ENCODE results near the gene ASCC1. TPM values are rescaled to one million over a fixed set of nuclear protein-coding genes. Genes with fewer than 3 reads are reported as not detected.

Gene ASCC1
- polyA plus RNA-seq, 2 of the 4 experiments (the other 2 are of a cell fraction), result 56.5 to 82.3 TPM

DNA sequence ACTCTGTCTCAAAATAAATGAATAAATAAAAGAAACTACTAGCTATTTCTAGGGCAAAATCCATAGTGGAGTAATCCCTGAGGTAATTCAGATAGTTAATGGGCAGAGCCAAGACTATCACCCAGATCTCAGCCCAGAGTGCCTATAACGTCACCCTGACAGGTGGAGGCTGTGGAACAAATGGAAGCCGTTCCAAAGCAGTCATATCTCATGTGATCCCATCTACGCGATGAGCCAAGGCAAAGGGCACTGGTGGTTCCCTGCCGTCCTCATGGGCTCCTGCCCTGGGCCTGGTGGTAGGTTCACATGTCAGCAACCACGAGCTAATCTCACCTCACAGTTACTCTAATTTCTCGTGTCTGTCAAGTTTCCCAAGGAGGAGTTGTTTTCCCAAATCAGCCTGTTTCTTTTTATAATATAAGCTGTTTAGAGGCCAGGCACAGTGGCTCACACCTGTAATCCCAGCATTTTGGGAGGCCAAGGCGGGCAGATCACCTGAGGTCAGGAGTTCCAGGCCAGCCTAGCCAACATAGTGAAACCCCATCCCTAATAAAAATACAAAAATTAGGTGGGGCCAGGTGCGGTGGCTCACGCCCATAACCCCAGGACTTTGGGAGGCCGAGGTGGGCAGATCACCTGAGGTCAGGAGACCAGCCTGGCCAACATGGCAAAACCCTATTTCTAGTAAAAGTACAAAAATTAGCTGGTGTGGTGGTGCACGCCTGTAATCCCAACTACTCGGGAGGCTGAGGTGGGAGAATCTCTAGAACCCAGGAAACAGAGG lies 22.5 kb upstream of the ASCC1 start:
- 93% methylated on average over 13 of the region's 13 CpGs for WGBS (ENCODE audit: missing lambda C conversion rate)
- POLR2A ChIA-PET, result interaction anchor here (1.6 kb wide), 1 partner anchor 37 kb away, joined by 3 read pairs; no protein-coding TSS in a partner anchor
- CTCF ChIA-PET, result interaction anchor here (1.2 to 3.1 kb wide), 6 partner anchors 27 to 924 kb away, joined by 3 to 10 read pairs (median 4); no protein-coding TSS in a partner anchor

DNA sequence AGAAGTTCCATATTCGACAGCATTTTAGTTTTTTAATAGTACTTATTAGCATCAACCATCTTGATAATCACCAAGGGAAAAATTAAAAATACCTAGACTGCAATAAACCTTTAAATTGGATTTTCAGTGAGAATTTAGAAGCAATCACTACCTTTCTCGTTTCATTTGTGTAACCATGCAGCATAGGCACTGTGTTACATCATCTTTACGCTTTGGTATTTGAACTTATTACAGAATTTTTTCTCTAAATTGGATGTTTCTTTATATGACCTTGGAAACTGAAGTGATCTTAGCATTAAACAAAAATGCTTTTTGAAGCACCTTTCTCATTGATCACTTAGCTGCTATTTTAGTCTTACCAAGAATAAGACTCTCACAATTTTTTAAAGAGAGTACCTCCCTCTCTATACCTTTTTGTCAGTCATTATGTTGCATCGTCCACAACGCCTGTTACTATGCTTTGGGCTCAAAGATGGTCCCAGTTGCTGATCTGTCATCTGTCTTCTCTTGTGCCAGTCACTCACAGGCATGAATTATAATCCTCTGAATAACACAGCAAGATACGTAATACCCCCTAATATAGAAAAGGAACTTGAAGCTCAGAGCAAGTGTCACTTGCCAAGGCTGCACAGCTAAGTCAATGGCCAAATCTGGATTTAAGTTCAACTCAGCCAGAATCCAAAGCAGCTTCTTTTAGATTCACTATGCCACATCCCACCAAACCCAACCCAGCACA lies 19.6 kb upstream of the ASCC1 start:
- Histone ChIP-seq H3K27ac (no peak overlapping the region), H3K4me3 (no peak overlapping the region), H3K9me3 (no peaks in the 10 kb centered on the region), H3K4me1 (peaks cover 9% of the 10 kb centered on the region; the same call in 2 of the 3 replicates), H3K4me2 (no peak overlapping the region)
- ATAC-seq (no peak), DNase-seq (ENCODE audit: low read depth in 1 of 2, low spot score in 1 of 2) (no peak), FAIRE-seq (no peak)
- POLR2A ChIA-PET, result interaction anchor here (0.7 kb wide), 1 partner anchor 38 kb away, joined by 3 read pairs; no protein-coding TSS in a partner anchor
- CTCF ChIA-PET, result interaction anchor here (0.5 to 3.0 kb wide), 8 partner anchors 11 to 280 kb away, joined by 3 to 11 read pairs (median 4); no protein-coding TSS in a partner anchor
- TF ChIP-seq CEBPB (IDR thresholded peaks at IDR 0.05) (0 out of 4 replicates have a peak, but pooled peaks of 1 of the 2 experiments have one; percentile 3), NFE2L2 (conservative IDR thresholded peaks at IDR 0.05; ENCODE audit: low read length) (0 out of 2 replicates have a peak, but pooled peaks have one; percentile 2)
- TF ChIP-seq, protein P1, sequence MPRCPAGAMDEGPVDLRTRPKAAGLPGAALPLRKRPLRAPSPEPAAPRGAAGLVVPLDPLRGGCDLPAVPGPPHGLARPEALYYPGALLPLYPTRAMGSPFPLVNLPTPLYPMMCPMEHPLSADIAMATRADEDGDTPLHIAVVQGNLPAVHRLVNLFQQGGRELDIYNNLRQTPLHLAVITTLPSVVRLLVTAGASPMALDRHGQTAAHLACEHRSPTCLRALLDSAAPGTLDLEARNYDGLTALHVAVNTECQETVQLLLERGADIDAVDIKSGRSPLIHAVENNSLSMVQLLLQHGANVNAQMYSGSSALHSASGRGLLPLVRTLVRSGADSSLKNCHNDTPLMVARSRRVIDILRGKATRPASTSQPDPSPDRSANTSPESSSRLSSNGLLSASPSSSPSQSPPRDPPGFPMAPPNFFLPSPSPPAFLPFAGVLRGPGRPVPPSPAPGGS (IDR thresholded peaks at IDR 0.05), result no peak
- TF ChIP-seq, protein P2, sequence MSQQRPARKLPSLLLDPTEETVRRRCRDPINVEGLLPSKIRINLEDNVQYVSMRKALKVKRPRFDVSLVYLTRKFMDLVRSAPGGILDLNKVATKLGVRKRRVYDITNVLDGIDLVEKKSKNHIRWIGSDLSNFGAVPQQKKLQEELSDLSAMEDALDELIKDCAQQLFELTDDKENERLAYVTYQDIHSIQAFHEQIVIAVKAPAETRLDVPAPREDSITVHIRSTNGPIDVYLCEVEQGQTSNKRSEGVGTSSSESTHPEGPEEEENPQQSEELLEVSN (IDR thresholded peaks at IDR 0.05; ENCODE audit: borderline replicate concordance, low read depth), result no peak
- 88% methylated on average over 6 of the region's 6 CpGs for WGBS (ENCODE audit: missing lambda C conversion rate)

More for the DNA sequence above, 22.5 kb upstream of the ASCC1 start:
- DNase-seq (ENCODE audit: low read depth in 1 of 2, low spot score in 1 of 2), result no peak
- H3K4me1 ChIP-seq, result peaks cover 27% of the 10 kb centered on the region
- no peak overlapping the region for H3K4me3 ChIP-seq
- TF ChIP-seq KDM1A (IDR thresholded peaks at IDR 0.05; ENCODE audit: low read depth), result no peak
- peak overlapping the region; percentile 50 to 100; a peak in 4 of 6 replicates for H3K27ac ChIP-seq
- no peak for ATAC-seq
- H3K4me2 ChIP-seq, result no peak overlapping the region
- H3K9me3 ChIP-seq, result no peaks in the 10 kb centered on the region
- no peak for FAIRE-seq

DNA sequence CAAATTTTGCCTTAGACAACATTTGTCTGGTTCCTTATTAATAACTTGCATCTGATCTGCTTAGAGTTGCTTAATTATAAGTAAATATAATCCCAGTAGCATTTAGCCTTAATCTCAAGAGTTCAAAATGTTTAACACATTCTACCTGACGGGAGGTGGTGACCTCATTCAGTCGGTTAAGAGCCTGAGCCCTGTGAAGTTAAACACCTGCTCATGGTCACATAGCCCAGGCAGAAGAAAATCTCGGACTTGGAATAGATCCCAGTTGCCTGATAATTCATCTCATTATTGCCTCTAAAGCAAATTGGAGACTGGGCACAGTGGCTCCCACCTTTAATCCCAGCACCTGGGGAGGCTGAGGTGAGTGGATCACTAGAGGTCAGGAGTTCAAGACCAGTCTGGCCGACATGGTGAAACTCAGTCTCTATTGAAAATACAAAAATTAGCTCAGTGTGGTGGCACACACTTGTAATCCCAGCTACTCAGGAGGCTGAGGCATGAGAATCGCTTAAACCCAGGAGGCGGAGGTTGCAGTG lies 18.6 kb upstream of the ASCC1 start:
- no peak overlapping the region for H3K4me3 ChIP-seq
- H3K4me1 ChIP-seq, result peaks cover 12% of the 10 kb centered on the region
- WGBS (ENCODE audit: missing lambda C conversion rate), result 86% methylated on average over 6 of the region's 6 CpGs
- no peak overlapping the region for H3K27ac ChIP-seq
- TF ChIP-seq PHF8 (IDR thresholded peaks at IDR 0.05; ENCODE audit: borderline replicate concordance, low read depth) (no peak), RAD21 (conservative IDR thresholded peaks at IDR 0.05 in 1 of 2, IDR thresholded peaks at IDR 0.05 in 1 of 2) (no peak), ZC3H11A (IDR thresholded peaks at IDR 0.05) (no peak), TP53 (CRISPR knock-in tag; IDR thresholded peaks at IDR 0.05) (no peak)
- TF ChIP-seq, protein P1 (IDR thresholded peaks at IDR 0.05), result no peak
- CTCF ChIA-PET, result interaction anchor here (1.2 to 1.7 kb wide), 2 partner anchors 10 to 12 kb away, joined by 3 to 4 read pairs; no protein-coding TSS in a partner anchor
- DNase-seq (ENCODE audit: low read depth in 1 of 2, low spot score in 1 of 2) (no peak), ATAC-seq (no peak), FAIRE-seq (no peak)
- no peak overlapping the region for H3K4me2 ChIP-seq
- H3K9me3 ChIP-seq, result no peaks in the 10 kb centered on the region
- POLR2A ChIA-PET, result interaction anchor here (0.6 kb wide), 1 partner anchor 91 kb away, joined by 3 read pairs; no protein-coding TSS in a partner anchor

DNA sequence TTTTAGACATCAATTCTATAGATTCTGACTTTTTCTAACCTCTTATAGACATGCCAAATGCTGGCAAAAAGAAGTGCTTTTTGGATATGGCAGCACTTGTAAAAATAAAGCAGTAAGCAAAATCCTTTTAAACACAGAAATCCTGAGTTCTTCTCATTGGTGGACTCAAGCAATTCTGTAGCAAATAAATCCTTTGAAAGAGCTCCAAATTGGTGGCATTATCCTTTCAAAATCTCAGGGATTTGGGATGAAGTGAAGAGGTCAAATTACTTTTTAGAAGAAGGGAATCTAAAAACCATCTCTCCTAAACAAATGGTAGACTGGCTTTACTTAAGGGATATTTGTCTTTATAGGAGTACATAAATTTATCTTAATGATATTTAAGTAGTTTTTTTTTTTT lies 17.5 kb upstream of the ASCC1 start:
- no peak overlapping the region for H3K4me2 ChIP-seq
- POLR2A ChIA-PET, result no interaction called here
- CTCF ChIA-PET, result interaction anchor here (0.6 to 1.0 kb wide), 3 partner anchors 20 to 106 kb away, joined by 5 read pairs; no protein-coding TSS in a partner anchor
- no peak overlapping the region for H3K4me3 ChIP-seq
- TF ChIP-seq, protein P3, sequence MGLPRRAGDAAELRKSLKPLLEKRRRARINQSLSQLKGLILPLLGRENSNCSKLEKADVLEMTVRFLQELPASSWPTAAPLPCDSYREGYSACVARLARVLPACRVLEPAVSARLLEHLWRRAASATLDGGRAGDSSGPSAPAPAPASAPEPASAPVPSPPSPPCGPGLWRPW (IDR thresholded peaks at IDR 0.05), result no peak
- TF ChIP-seq JUN (IDR thresholded peaks at IDR 0.05), result no peak
- no peak overlapping the region for H3K27ac ChIP-seq
- no peak for ATAC-seq
- H3K4me1 ChIP-seq, result peaks cover 22% of the 10 kb centered on the region
- FAIRE-seq, result no peak
- no peak for DNase-seq (ENCODE audit: low read depth in 1 of 2, low spot score in 1 of 2)
- no peaks in the 10 kb centered on the region for H3K9me3 ChIP-seq
